DMS79 (cell line): ENCODE data around the gene KCNN1.
A peak's percentile ranks its signal among the peaks of the same experiment; 100 is the strongest.
"Not testable (repeated sequence)": the region's sequence is repeated elsewhere in the genome, so short reads cannot be mapped to it uniquely, and the experiment has no call there.

ENCODE experiments used
- DNase-seq: peaks from one replicate; lab custom pipeline; 2025; lab: John Stamatoyannopoulos, UW

Gene KCNN1

GRCh38 chr19:18000915-18001776, 34.2 kb downstream of the KCNN1 start:
- DNase-seq = peak; percentile 19

GRCh38 chr19:18001777-18002345, 35.0 kb downstream of the KCNN1 start:
- DNase-seq = no peak

GRCh38 chr19:18002347-18002850, 35.5 kb downstream of the KCNN1 start:
- DNase-seq = no peak

GRCh38 chr19:18005750-18006149, 38.8 kb downstream of the KCNN1 start:
- not testable (repeated sequence) for DNase-seq

- DNase-seq = peak; percentile 19
Measured at GRCh38 chr19:18007044-18007916, 40.4 kb downstream of the KCNN1 start.

- DNase-seq = peak; percentile 80
Measured at GRCh38 chr19:18007917-18008673, 41.2 kb downstream of the KCNN1 start, which contains the start of gene ARRDC2. Gene ARRDC2, plus strand, starts transcription at chr19:18008170. Its CDS starts 141 bp downstream, at chr19:18008311.

- DNase-seq = no peak
Measured at GRCh38 chr19:18008814-18009213, 41.9 kb downstream of the KCNN1 start.

GRCh38 chr19:18009412-18010066, 42.6 kb downstream of the KCNN1 start:
- no peak for DNase-seq

- DNase-seq = no peak
Measured at GRCh38 chr19:18010149-18010548, 43.2 kb downstream of the KCNN1 start.

GRCh38 chr19:18013210-18014111, 46.6 kb downstream of the KCNN1 start:
- DNase-seq = no peak

GRCh38 chr19:18014197-18014596, 47.3 kb downstream of the KCNN1 start:
- DNase-seq = no peak

GRCh38 chr19:18016209-18016910, 49.5 kb downstream of the KCNN1 start:
- DNase-seq = no peak

- no peak for DNase-seq
Measured at GRCh38 chr19:18017275-18018083, 50.6 kb downstream of the KCNN1 start.

- no peak for DNase-seq
Measured at GRCh38 chr19:18020212-18021085, 53.5 kb downstream of the KCNN1 start.

- DNase-seq = no peak
Measured at GRCh38 chr19:18021121-18021755, 54.3 kb downstream of the KCNN1 start.

GRCh38 chr19:18023622-18024251, 56.8 kb downstream of the KCNN1 start:
- no peak for DNase-seq
